GM12892 (cell line): ENCODE measurements around the gene MYNN.

ENCODE experiments used
- POLR2A ChIP-seq: IDR thresholded peaks from 2 replicates; pipeline ENCODE4 v1.6.1; 2011; ENCODE audit warnings: low read depth, low read length, control low read depth
- POLR2AphosphoS5 ChIP-seq: IDR thresholded peaks from 2 replicates; pipeline ENCODE4 v1.6.1; 2011; ENCODE audit warnings: low read depth, low read length, control low read depth
- TAF1 ChIP-seq: IDR thresholded peaks from 2 replicates; pipeline ENCODE4 v1.6.1; 2011; ENCODE audit warnings: low read depth, mild to moderate bottlenecking, control low read depth, low read length, borderline replicate concordance

- no peak for TF ChIP-seq POLR2A
- TF ChIP-seq TAF1 = no peak
- TF ChIP-seq POLR2AphosphoS5 = no peak
Measured at GRCh38 chr3:169822983-169823382, 49.8 kb downstream of the MYNN start.
